Mammary epithelial cell (primary cell): ENCODE measurements around the gene RYR2.
A peak's percentile ranks its signal among the peaks of the same experiment; 100 is the strongest.

ENCODE experiments used
- CTCF ChIP-seq, 2 donors: IDR thresholded peaks in 1 of 2; conservative IDR thresholded peaks in 1 of 2; 2 replicates each; pipeline ENCODE4 v1.5.1; 2011 to 2012; ENCODE audit warnings: inconsistent platforms in 2 of 2, low read length in 2 of 2, mild to moderate bottlenecking in 2 of 2, control low read depth in 1 of 2, low read depth in 1 of 2; ENCODE audit not compliant: insufficient read depth in 1 of 2; ENCODE audit errors: extremely low read depth in 1 of 2
- EZH2 ChIP-seq: IDR thresholded peaks from 2 replicates; pipeline ENCODE4 v1.6.1; 2012; ENCODE audit warnings: low read length, inconsistent platforms, borderline replicate concordance

DNA sequence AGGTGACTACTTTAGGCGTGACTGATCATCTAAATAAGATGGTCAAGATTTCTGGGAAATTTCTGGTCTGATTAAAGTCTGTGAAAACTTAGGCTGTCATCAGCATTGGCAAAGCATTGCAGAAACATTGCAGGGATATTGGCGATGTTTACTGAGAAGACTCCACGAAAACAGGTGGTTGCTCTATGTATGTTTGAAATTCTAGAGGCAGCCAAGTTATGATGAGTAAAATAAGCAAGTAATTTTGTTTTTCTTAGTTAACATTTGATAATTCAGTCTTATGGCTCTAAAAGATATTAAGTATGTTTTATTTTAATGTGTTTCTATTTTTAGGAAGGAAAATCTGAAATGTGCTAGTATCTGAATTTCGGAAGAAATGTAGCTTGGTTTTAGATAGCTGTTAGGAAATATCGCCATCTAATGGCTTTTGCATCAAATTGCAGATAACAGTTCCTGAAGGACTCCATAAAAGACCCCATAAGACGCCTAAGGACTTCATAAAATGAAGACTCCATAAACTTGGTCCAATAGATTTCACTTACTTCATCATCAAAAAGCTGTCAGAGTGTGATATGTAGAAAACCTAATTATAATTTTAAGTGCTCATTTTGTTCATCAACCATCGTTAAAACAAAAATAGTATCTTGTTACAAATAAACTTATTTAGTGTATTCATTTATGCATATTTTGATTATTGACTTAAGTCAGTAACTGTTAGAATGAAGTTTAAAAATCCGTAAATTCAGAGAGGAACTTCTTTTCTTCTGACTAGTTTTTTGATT, 344.6 kb downstream of the RYR2 start:
- peak; percentile 65 to 73 for TF ChIP-seq CTCF (conservative IDR thresholded peaks at IDR 0.05 in 1 of 2, IDR thresholded peaks at IDR 0.05 in 1 of 2; ENCODE audit: extremely low read depth in 1 of 2, insufficient read depth in 1 of 2, low read depth in 1 of 2, low read length in 2 of 2)
- TF ChIP-seq EZH2: no peak
